Aorta (tissue), 5 donors: Measurements from ENCODE around the gene LDLRAD4. TPM values are rescaled to one million over a fixed set of nuclear protein-coding genes. Genes with fewer than 3 reads are reported as not detected.

Source experiments
- ATAC-seq: fragments of 200-7000 bp; cut with Tn5 transposase; one replicate; pipeline ENCODE4 v1.9.1; 2022; ENCODE audit warnings: moderate library complexity; ENCODE audit not compliant: low FRiP score
- DNase-seq, 2 donors: peaks; one replicate each; pipeline ENCODE4 v3.0.0-alpha.2; 2020
- H3K27ac ChIP-seq, 2 donors: one replicate each; pipeline ENCODE4 v1.5.1; 2013; ENCODE audit warnings: low read length in 2 of 2, mild to moderate bottlenecking in 2 of 2, moderate library complexity in 2 of 2, control low read depth in 1 of 2, inconsistent platforms in 1 of 2, low read depth in 1 of 2
- H3K27me3 ChIP-seq, 2 donors: one replicate each; pipeline ENCODE4 v1.6.1; 2013; ENCODE audit warnings: control low read depth in 1 of 2, low read length in 1 of 2, mild to moderate bottlenecking in 1 of 2, moderate library complexity in 1 of 2; ENCODE audit not compliant: insufficient read depth in 2 of 2, control insufficient read depth in 1 of 2
- H3K36me3 ChIP-seq, 2 donors: one replicate each; pipeline ENCODE4 v1.6.1; 2013; ENCODE audit warnings: control low read depth in 1 of 2, low read length in 1 of 2, mild to moderate bottlenecking in 1 of 2; ENCODE audit not compliant: insufficient read depth in 2 of 2, control insufficient read depth in 1 of 2
- H3K4me1 ChIP-seq, 2 donors: one replicate each; pipeline ENCODE4 v1.6.1; 2013; ENCODE audit warnings: low read length in 2 of 2, control low read depth in 1 of 2, mild to moderate bottlenecking in 1 of 2, moderate library complexity in 1 of 2; ENCODE audit not compliant: insufficient read depth in 2 of 2, control insufficient read depth in 1 of 2
- H3K4me3 ChIP-seq, 2 donors: one replicate each; pipeline ENCODE4 v1.5.1; 2013; ENCODE audit warnings: low read length in 2 of 2, control low read depth in 1 of 2, mild to moderate bottlenecking in 1 of 2
- H3K9me3 ChIP-seq: one replicate; pipeline ENCODE4 v1.6.1; 2013; ENCODE audit warnings: mild to moderate bottlenecking, low read length; ENCODE audit not compliant: control insufficient read depth
- WGBS, 2 donors: extraction: QIAGEN DNeasy Blood & Tissue Kit; methylation state at CpG; one replicate each; pipeline ENCODE4 v1.1.7; 2013; 5-methylcytosine and 5-hydroxymethylcytosine counted together
- intact Hi-C, 2 donors: fragments of 100-400 bp; cut with DNase I; formaldehyde crosslinking; loops; one replicate each; pipeline versions ENCODE4 v1.14.2 to v1.15.0; 2022
- polyA plus RNA-seq, 2 donors: library from polyadenylated mRNA; stranded (reverse); fragments of 200-250 nt; gene quantifications; one replicate each; pipeline ENCODE4 v1.2.3, GENCODE V29; 2013
- total RNA-seq, 2 donors: library from RNA; stranded (reverse); fragmentation: NEBNext Ultra II Directional; extraction: Animal tissue kit (Norgen Biotek cat#: 25700); gene quantifications; one replicate each; pipeline ENCODE4 v1.2.1, GENCODE V29; 2021
- donor health status: healthy with polysubstance abuse.
- donor health status: Bipolar disorder and iron deficiency.
- donor health status: DM: no; HTN: no; CAD: no.
- donor health status: DM: no; HTN: no; CAD: no.
- donor health status: DM: yes; HTN: yes; CAD: no.

The LDLRAD4 gene
- total and polyA plus RNA-seq, 4 donors: 7.0 to 112 (median 36.9) TPM

DNA sequence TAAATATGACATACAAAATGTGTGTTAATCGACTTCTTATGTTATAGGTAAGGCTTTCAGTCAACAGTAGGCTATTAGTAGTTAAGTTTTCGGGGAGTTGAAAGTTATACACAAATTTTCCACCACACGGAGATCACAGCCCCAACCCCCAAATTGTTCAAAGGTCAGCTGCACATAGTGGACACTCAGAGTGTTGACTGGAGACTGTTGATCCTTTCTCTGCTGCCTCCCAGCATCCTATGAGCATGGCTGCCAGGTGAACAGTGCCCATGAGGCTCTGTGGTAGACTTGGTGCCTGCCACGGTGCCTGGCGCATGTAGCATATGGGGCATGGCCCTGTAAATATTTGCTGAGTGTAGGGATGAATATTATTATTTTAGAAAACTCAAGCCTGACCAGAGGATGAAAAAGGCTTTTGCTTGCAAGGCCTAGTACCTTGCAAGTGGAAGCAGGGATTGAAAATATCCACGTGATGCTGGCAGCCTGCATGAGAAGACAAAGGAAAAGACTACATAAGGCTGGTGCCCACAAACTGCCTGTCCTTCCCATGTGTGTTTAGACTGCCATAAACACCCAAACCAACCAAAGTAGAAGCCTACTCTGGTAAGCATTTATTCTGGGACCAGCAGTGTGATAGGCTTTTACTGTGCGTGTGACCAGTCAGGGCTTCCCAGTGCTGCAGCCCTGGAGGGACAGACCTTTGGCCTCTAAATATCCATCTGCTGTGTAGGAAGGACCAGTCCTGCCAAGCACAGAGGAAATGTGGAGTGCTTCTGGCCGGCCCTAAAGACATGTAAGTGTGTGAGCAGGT is 226.1 kb downstream of the LDLRAD4 start:
- Histone ChIP-seq H3K4me1 (no peaks in the 10 kb centered on the region), H3K27me3 (no peaks in the 10 kb centered on the region), H3K36me3 (no peaks in the 10 kb centered on the region), H3K27ac (no peak overlapping the region), H3K4me3 (no peak overlapping the region), H3K9me3 (no peaks in the 10 kb centered on the region)
- WGBS, 2 donors: 83 to 84% methylated on average over 8 of the region's 8 CpGs
- intact Hi-C loops: no loop called here
- ATAC-seq (no peak), DNase-seq (no peak)

DNA sequence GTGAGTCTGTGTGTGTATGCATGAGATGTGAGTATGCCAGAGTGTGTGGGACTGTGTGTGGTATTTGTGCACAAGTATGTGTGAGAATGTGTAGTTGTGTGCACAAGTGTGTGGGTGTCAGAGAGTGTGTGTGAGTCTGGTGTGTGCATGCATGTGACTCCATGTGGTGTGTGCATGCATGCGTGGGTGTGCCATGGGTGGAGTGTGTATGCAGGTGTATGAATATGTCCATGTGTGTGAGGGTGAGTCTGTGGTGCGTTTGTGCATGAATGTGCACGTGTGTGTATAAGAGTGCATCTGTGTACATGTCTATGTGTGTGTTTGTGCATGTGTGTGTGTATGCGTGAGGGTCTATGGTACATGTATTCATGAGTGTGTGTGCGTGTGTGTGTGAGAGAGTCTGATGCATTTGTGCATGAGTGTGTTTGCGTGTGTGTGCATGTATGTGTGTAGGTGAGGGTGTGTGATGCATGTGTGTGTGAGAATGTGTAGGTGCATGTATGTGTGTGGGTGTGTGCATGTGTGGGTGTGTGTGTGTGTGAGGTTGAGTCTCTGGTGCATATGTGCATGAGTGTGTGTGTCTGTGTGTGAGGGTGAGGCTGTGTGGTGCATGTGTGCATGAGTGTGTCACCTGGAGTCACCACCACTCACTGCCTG is 226.8 kb downstream of the LDLRAD4 start:
- Histone ChIP-seq H3K27me3 (no peaks in the 10 kb centered on the region), H3K4me1 (no peaks in the 10 kb centered on the region), H3K36me3 (no peaks in the 10 kb centered on the region), H3K27ac (no peak overlapping the region), H3K9me3 (no peaks in the 10 kb centered on the region), H3K4me3 (no peak overlapping the region)
- DNase-seq: no peak
- WGBS, 2 donors: 74 to 80% methylated on average over 6 of the region's 6 CpGs
- no peak for ATAC-seq
- intact Hi-C loops: no loop called here

DNA sequence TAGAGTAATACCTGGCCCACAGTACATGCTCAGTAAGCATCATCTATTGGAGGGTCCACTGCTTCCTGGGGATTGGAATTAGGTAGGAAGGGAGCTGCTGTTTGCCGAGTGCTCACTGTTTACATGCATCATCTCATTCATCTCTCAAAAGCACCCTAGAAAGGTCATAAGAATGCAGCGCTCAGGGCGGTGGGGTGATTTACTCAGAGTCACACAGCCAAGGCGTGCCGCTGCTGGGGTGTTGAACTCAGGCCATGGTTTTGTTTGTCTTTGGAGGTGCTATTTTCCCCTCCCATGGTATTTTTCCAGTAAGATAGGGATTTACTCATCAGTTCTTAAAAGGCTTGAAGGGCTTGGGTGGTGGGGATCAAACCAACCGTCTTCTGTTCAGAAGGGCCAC is 227.5 kb downstream of the LDLRAD4 start:
- H3K27ac ChIP-seq: no peak overlapping the region
- WGBS, 2 donors: 77 to 83% methylated on average over 6 of the region's 6 CpGs
- no peak for ATAC-seq
- H3K4me1 ChIP-seq: no peaks in the 10 kb centered on the region
- intact Hi-C loops: no loop called here
- no peaks in the 10 kb centered on the region for H3K36me3 ChIP-seq
- H3K4me3 ChIP-seq: no peak overlapping the region
- no peaks in the 10 kb centered on the region for H3K27me3 ChIP-seq
- H3K9me3 ChIP-seq: no peaks in the 10 kb centered on the region
- DNase-seq: no peak

DNA sequence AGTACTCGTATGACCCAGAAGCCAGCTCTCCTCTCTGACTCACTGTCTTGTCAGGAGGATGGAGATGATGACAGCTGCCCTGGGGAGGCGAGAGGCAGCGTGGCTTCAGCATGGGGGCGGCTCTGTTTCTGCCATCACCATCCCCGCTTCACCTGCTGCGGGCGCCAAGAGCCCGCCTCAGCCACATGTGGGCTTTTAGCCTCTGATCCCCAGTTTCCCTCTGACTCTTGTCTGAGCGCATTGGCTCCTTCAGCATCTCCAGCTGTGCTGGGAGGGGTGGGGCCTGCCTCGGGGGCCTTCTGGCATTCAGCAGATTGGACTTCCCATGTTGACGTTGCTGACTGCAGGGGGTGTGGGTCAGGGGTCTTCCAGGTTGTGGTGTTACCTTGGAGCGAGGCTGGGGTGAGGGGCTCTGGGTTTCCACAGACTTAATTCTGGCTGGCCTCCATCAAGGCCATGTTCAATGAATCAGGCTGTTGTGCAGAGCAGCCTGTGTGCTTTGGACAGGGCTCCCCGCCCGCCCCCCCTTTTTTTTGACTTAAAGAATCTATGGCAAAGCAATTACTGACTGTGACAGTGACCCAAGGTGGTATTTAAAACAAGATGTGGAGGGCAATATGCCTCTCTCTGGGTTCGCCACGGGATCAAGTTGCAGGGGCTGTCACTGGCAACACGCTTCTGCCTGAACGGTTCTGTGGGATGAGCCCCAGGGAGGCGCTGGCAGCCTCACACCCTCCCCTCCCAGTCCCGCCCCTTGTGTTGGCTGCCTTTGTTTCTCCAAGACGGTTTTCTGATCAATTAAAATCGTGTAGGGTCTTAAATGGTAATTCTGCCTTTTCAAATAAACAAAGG is 228.3 kb downstream of the LDLRAD4 start:
- no peaks in the 10 kb centered on the region for H3K27me3 ChIP-seq
- no peak overlapping the region for H3K27ac ChIP-seq
- ATAC-seq (no peak), DNase-seq (no peak)
- H3K36me3 ChIP-seq: no peaks in the 10 kb centered on the region
- WGBS, 2 donors: 63 to 71% methylated on average over 22 of the region's 22 CpGs
- H3K4me1 ChIP-seq: no peaks in the 10 kb centered on the region
- intact Hi-C loops: no loop called here
- no peak overlapping the region for H3K4me3 ChIP-seq
- H3K9me3 ChIP-seq: no peaks in the 10 kb centered on the region

DNA sequence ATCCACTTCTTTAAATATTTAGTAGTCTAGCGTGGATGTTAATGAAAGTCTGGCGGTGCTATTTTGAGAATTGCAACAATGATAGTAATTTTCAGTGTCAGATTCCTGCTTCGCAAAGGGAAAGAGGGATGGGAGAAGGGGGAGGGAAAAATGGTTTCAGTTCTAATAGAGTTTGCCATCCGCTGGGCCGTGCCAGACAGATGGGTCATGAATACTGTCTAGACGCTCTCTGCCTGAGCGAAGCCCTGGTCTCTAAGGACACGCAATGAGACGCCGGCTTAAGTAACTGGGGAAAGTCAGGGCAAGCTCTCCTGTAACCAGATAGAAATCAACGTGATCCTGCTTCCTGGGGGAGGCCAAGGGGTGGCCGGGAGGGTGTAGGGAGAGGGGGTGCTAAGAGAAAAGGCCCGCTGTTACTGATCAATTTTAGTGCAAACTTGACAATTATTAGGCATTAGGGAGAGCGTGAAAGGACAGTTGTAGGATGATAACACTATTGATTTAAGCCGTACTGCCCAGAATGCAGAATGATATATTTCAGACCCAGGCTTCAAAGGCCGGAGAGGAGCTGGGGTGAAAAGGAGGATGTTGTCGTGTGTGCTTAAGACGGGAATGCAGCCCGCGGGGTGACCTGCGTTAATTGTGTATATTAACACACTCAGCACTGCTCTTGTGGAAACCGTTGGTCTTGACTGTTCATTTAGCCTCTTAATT is 229.2 kb downstream of the LDLRAD4 start:
- intact Hi-C loops: no loop called here
- Histone ChIP-seq H3K9me3 (no peaks in the 10 kb centered on the region), H3K4me1 (no peaks in the 10 kb centered on the region), H3K36me3 (no peaks in the 10 kb centered on the region), H3K27ac (peak overlapping the region in 1 of 2 donors; percentile 30), H3K4me3 (no peak overlapping the region), H3K27me3 (no peaks in the 10 kb centered on the region)
- WGBS, 2 donors: 19 to 30% methylated on average over 22 of the region's 22 CpGs
- peak; percentile 84 to 88 for DNase-seq
- ATAC-seq: peak; percentile 60

DNA sequence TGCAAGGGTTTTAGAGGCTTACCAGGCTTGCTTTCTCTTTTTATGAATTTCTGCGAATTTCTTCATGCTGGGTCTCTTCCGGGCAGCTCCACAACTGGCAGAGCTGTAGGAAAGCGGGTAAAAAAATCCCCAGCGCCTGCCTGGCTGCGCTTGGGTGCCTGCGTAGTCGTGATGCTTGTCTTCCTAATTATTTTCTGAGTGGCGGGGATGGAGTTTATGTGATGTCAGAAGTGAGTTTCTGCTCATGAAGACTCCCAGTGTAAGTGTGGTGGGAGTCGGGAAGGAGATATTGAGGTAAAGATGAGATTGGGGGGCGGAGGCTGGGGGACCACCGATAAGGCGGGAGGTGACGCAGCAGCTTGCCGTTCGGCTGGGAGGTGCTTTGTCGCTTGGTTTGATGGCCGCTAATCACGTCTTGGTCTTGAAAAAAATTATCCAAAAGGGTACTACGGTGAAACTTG is 229.8 kb downstream of the LDLRAD4 start:
- no peak for DNase-seq
- Histone ChIP-seq H3K9me3 (no peaks in the 10 kb centered on the region), H3K36me3 (no peaks in the 10 kb centered on the region), H3K27ac (peak overlapping the region in 1 of 2 donors; percentile 30), H3K4me1 (no peaks in the 10 kb centered on the region), H3K27me3 (no peaks in the 10 kb centered on the region), H3K4me3 (no peak overlapping the region)
- 79 to 80% methylated on average over 19 of the region's 19 CpGs for WGBS, 2 donors
- intact Hi-C loops: no loop called here
- ATAC-seq: no peak

DNA sequence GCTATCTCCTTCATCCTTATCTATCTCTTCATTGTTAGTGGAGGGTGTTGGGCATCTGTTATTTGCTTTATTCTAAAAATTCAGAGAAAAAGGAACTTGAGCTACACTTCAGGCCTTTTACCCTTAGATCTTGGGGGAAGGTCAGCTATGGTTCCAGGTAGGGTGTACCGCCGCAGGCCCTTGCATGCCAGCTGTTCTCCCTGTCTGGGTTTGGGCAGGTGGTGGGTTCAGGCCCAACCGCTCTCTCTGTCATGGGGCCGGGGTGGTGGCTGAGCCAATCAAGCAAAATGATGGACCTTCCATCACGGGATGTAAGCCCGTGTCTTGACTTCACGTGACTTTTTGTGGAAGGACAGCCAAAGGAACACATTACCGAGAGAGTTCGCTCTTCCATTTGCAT is 231.1 kb downstream of the LDLRAD4 start:
- DNase-seq: no peak
- 97 to 98% methylated on average over 9 of the region's 9 CpGs for WGBS, 2 donors
- Histone ChIP-seq H3K9me3 (no peaks in the 10 kb centered on the region), H3K4me3 (no peak overlapping the region), H3K27me3 (no peaks in the 10 kb centered on the region), H3K36me3 (no peaks in the 10 kb centered on the region), H3K27ac (no peak overlapping the region), H3K4me1 (no peaks in the 10 kb centered on the region)
- ATAC-seq: no peak
- intact Hi-C loops: loop anchor here in 1 of 2 donors (5.0 kb wide), 1 partner anchor 43 kb away; no protein-coding TSS in a partner anchor
